Suppressor macrophage treated with lipopolysaccharide for 1 hour (primary cell): ENCODE results near the gene C16orf92.
A peak's percentile ranks its signal among the peaks of the same experiment; 100 is the strongest.

ENCODE experiments used
- DNase-seq, 3 donors: peaks; one replicate each; pipeline ENCODE4 v3.0.0-alpha.2; 2020 to 2022

The C16orf92 gene

GRCh38 chr16:29989111-29989858, 33.7 kb upstream of the C16orf92 start:
- no peak for DNase-seq

GRCh38 chr16:29990034-29990433, 33.0 kb upstream of the C16orf92 start:
- DNase-seq: no peak

GRCh38 chr16:29990883-29991570, 32.0 kb upstream of the C16orf92 start:
- no peak for DNase-seq

- no peak for DNase-seq
Measured at GRCh38 chr16:29991571-29991904, 31.5 kb upstream of the C16orf92 start.

GRCh38 chr16:29992344-29992967, 30.5 kb upstream of the C16orf92 start:
- no peak for DNase-seq

GRCh38 chr16:29993191-29993902, 29.7 kb upstream of the C16orf92 start:
- no peak for DNase-seq

- DNase-seq: no peak
Measured at GRCh38 chr16:29993903-29994599, 28.9 kb upstream of the C16orf92 start.

- DNase-seq: peak in 1 of 3 donors; percentile 39
Measured at GRCh38 chr16:29994600-29995323, 28.2 kb upstream of the C16orf92 start.

GRCh38 chr16:29995324-29995910, 27.6 kb upstream of the C16orf92 start, which contains the start of gene HIRIP3:
HIRIP3 (minus strand) TSS chr16:29995617; CDS start chr16:29995605, 12 bp downstream.
- peak; percentile 92 to 97 (median 95) for DNase-seq

- DNase-seq: peak; percentile 98 to 99 (median 99)
Measured at GRCh38 chr16:29995911-29996765, 26.9 kb upstream of the C16orf92 start, which contains the start of gene INO80E. INO80E (plus strand) TSS chr16:29996241; CDS start chr16:29996311, 70 bp downstream.

GRCh38 chr16:29996766-29997250, 26.2 kb upstream of the C16orf92 start:
- DNase-seq: no peak

GRCh38 chr16:29999605-30000004, 23.4 kb upstream of the C16orf92 start:
- no peak for DNase-seq

GRCh38 chr16:30000735-30001631, 22.0 kb upstream of the C16orf92 start:
- DNase-seq: no peak

GRCh38 chr16:30002614-30003346, 20.2 kb upstream of the C16orf92 start:
- no peak for DNase-seq

GRCh38 chr16:30003670-30004423, 19.2 kb upstream of the C16orf92 start:
- DNase-seq: no peak

GRCh38 chr16:30004424-30004776, 18.6 kb upstream of the C16orf92 start:
- no peak for DNase-seq

GRCh38 chr16:30004811-30005242, 18.2 kb upstream of the C16orf92 start:
- DNase-seq: no peak
